A204.1 (cell line): ENCODE results near the gene DUSP10.

Experiments used
- FAIRE-seq: peaks from 2 replicates; lab custom pipeline; 2012; peaks lifted over from hg19 to GRCh38; lab: Jason Lieb, UNC

Gene DUSP10

DNA sequence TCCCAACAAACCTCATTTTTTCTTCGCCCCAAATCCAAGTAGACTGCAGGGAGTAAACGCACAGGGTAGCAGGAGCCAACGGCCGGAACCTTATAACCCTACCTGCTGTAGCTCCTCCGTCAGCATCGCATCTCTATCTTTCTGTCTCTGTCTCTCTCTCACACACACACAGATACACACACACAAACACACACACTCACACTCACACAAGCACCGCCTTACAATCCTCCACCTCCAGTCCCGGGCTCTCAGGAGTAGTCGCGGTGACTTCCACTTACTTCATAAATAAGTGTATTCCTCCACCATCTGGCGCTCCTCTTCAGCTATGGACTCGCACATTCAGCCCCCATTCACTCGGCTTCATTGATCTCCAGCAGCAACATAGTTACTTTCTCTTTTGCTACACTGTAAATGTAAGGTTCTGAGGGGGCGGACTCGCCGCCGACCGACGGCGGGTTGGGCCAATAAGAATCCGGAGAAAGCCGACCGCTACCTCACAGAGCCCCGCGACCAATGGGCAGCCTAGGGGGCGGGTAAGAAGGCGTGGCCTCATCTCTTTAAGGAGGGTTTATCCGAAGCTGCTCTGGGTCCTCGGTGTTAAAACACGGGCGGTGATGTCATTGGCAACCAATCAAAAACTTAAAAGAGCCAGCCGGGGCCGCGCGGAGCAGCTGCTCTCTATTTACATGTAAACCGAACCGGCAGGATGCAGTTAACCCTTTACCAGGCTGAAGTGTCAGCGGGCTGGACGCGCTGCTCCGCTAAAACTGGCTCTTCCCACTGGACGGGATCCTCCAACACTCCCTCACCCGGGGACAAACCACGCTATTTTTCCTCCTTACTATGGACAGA lies at the start of gene DUSP10:
Gene DUSP10, minus strand, starts transcription at position 387 of the 852 bp plus-strand sequence. CDS start 2,345 bp downstream, outside the sequence.
- peak; percentile 97 for FAIRE-seq

DNA sequence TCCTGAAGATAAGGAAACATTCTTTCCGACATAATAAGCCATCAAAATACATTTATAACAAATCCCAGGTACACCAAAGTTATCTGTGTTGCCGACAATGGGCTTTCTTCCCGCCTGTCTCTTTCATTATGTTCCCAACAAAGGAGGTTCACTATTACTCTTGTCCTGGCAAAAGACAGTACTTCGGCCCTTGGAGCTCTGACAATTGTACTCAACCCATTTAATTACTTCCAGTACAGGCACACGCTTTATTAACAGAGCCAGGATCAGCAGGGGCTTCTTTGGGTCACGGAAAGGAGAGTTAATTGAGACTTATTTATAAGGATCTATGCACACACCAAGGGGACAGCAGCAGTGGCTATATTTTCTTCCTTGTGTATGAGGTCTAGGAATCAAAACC lies 46.6 kb upstream of the DUSP10 start:
- no peak for FAIRE-seq

DNA sequence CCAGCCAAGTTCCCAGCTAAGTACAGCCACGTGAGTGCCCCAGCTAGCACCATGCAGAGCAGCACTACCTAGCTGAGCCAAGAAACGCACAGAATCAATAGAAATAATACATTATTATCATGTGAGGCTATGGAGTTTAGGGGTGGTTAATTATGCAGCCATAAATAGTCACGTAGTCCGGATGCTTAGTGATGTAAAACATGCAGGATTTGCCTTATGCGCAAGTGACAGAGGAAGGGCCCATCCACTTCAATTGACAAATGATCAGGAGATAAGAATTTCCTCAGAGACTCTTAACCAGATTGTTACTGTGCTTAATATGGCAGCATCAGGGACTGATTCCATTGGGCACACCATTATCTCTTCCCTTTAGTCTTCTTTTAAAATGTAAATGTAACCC lies 44.8 kb upstream of the DUSP10 start:
- FAIRE-seq = no peak

DNA sequence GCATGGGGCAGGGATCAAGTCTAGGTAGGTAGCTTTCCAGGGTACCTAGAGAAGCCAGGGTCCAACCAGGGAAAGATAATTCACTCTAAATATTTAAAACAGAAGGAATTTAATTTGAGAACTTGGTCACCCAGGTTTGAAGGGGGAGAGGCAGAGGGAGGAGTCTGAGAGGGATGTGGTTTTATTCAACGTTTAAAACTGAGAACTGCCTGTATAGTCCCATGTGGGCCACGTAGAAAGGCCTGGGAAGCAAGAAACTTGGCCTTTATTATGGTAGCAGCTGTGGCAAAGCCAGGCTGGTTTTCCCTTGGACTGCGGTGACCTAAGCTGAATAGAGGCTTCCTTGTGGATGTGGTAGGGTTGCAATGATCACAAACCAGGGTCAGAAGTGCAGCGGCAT lies 42.0 kb upstream of the DUSP10 start:
- no peak for FAIRE-seq

DNA sequence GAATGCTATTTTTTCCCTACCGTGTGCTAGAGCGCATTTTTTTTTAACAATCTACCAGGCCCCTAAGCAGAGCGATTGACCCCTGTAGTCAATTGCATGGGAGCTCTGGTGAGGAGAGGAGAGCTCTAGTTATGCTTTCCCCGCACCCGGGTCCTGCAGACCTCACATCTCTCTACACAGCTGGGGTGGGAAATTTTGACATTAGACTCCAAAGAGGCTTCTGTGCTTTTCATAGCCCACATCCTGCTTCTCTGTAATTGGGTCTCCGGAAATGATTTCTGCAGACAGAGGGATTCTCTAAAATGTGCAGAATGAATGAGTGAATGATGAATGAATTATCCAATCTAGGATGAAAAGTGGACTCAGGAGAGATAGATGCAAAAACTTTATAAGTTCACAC lies 41.5 kb upstream of the DUSP10 start:
- FAIRE-seq = no peak

DNA sequence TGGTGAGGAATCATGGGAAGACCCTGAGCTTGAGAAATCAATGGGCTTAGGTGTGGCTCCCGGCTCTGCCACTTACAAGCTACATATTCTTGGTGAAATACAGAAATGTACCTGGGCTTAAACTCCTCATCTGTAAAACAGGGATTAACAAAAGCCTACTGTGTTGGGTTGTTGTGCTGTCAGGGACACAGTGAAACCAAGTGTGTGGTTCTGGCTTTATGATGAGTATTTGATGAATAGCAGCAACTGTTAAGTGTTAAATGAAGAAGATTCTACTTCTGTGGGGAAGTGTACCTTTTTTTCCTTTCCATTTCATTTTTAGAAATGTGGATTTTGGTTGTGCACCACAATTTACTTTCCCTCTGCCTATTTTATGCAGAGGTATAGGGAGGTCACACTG lies 41.1 kb upstream of the DUSP10 start:
- no peak for FAIRE-seq

DNA sequence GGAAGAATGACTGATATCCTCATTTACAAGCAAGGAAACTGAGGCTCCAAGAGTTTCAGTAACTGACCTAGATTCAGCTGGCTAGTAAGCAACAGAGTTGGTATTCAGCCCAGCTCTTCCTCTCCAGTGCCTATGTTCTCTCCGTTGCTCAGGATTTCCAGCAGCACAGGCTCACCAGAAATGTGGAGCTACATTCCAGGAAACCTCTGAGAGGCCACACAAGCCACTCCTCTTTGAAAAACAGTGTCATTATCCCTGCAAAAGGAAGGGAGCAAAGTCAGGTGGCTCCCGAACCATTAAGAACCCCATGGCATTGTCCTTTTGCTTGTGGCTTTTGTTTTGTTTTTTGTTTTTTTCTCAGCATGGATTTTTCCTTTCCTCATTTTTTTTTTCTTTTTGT lies 40.6 kb upstream of the DUSP10 start:
- FAIRE-seq = no peak

DNA sequence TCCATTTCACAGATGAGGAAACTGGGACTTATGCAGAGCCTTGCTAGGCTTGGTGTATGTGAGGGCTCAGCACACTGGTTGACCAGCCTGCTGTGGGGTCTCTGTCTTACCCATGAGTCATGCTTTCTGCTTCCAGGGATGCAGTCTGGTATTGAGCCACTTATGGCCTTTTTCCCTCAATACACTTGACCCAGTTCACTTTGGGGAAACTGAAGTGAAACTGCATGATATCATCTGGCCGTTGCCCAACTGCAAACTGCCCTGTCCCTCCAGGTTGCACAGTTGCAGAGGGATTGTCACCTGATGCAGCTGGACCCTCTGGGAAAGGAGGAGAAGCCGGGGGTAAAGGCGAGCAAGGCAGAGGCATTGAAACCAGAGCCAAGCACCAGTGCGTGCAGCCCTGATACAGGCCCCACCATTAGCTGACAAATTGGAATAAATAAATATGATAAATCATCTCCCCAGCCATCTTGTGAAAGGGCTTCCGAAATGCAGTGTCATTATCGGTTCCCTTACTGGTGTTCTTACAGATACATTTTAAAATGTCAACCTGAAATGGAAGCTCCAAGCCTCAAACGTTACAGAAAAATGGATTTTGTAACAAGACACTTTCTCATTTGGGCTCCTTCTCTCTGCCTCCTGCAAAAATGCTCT lies 39.3 kb upstream of the DUSP10 start:
- no peak for FAIRE-seq

DNA sequence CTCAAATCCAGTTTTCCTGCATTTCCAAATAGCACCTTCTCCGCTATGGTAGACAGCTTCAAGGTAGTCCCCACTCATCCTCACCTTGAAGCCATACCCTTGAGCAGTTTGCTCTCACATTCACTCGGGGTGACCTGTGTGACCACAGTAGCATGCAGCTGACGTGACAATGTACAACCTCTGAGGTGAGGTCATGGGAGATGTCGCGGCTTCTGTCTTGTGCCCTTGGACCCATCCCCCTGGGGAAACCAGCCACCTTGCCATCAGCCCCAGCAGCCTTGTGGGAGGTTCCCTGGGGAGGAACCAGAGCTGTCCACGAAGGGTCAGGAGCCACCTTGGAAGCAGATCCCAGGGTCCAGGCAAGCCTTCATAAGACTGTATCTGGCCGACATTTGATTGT lies 38.3 kb upstream of the DUSP10 start:
- no peak for FAIRE-seq

DNA sequence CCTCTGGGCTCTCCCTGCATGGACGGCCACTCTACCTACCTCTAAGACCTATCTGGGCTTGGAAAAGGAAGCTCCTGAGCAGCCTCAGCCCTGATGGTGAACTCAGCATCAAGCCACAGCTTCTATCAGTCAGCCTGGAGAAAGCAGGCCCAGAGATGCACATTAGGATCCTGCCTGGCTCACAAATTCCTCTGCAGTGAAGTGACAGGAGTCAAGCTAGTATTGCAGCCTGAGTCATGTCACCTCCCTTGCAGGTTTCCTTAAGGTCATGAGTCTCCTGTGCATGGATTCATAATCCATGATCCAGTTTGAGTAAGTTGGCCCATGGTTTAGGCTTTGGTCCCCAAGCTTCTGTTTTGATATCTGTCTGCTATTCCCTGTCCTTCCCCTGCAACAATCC lies 37.9 kb upstream of the DUSP10 start:
- no peak for FAIRE-seq

DNA sequence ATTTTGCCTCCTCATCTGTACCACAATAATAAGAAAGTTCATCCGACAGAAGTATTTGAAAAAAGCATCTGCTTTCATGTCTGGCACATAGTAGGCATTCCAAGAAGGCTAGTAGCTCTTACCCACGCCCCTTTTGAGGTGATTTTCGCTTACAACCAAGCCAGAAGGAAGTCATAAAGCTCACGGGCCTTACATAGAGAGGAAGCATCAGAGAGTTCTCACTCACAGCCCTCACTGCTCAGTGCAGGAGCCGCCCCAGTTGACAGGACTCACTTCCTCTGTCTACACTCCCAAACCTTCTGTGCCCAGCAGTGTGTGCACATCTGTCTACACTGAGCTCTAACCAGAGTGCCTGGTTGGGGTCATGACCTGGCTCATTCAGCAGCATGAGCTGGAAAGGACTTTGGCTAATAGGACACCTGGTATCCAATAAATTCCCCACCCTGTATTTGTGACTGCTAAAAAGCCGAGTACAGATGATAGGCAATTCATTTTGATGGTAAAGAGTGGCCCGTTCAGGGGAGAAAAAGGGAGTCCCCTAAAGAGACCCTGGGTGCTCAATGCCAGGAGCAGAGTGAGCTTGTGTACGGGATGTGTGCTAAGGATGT lies 36.8 kb upstream of the DUSP10 start:
- FAIRE-seq = no peak

DNA sequence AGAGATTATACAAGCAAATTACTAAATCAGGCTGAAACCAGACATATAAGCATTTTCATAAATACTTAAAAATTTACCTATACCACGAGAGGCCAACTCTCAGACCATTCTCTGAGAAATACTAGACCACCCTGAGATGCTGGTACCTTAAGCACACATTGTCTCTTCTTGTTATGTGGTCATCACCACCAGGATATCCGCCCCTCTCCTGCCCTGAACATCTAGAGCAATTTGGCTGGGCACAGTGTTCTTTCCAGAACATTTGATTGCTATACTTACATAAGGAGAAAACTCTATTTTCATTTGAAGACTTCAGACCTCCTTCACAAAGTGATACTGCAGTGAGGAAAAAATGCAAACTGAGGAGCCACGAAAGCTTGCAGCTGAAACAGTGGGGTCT lies 36.2 kb upstream of the DUSP10 start:
- FAIRE-seq = no peak

DNA sequence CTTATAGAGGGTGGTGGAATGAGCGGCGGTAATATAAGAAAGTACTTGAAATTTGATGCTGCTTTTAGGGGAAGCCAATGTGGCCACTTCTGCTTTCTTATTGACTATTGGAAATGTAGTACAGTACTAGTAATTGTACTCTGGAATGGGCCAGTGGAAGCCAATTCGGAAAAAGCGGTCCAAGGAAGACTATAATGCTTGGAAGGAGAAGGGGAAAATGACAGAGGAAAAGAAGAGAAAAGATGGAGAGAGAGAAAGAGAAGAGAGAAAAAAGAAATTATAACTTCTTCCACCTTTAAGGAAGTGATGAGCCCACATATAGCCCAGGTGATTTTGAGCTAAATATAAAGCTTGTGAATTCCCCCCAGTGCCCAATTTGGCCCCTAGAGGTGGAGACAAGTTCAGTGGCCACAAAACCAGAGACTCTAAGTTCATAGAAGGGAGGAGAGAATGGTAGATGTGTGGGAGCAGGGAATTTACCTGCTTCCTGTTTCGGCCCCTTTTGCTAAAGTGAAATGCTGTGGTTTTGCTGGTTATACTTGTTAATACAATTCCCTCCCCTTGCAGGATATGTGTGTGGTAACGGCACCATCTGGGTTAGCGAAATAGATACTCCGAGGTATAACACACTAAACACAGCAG lies 35.7 kb upstream of the DUSP10 start:
- FAIRE-seq = no peak

DNA sequence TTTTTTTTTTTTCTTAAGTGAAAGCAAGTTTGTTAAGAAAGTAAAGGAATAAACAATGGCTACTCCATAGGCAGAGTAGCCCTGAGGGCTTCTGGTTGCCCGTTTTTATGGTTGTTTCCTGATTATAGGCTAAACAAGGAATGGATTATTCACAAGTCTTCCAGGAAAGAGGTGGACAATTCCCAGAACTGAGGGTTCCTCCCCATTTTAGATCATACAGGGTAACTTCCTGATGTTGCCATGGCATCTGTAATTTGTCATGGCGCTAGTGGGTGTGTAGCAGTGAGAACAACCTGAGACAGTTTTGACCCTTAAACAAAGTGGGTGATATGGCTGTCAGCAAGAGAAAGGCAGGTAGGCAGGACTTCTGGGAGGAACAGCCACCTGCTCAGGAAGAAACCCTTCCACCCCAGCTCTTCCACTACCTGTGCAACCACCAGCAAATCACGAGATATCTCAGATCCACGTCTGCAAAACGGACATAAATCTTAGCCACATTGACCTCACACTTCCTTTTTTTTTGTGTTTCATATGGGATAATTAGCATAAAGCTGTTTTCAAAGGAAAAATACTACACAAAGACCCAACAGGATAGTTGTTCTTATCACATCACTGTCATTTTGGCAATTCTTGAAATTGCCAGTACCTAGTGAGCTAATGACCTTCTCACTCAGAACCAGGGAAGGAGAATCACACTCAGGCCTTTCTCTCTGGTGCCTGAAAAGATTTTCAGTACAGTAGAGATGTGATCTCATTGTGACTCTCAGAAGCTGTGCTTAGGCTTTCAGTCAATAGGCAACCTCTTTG lies 34.8 kb upstream of the DUSP10 start:
- FAIRE-seq = no peak

DNA sequence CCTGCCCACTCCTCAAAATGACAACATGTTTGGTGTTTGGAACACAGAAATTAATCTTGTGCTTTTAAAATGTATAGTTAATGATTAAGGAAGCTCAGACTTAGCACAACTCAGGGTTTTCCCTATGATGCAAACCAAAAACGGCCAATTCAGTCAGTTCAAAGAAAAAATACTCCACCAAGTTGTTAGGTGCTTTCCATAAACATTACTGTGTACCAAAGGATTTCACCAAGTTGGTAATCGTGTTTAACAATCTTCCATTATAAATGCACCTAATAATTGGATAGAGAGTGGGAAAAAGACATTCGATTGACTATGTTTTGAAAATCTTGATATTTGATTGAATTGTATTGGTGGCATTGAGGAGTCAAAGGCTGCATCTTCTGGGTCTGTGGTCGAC lies 33.3 kb upstream of the DUSP10 start:
- FAIRE-seq = no peak

DNA sequence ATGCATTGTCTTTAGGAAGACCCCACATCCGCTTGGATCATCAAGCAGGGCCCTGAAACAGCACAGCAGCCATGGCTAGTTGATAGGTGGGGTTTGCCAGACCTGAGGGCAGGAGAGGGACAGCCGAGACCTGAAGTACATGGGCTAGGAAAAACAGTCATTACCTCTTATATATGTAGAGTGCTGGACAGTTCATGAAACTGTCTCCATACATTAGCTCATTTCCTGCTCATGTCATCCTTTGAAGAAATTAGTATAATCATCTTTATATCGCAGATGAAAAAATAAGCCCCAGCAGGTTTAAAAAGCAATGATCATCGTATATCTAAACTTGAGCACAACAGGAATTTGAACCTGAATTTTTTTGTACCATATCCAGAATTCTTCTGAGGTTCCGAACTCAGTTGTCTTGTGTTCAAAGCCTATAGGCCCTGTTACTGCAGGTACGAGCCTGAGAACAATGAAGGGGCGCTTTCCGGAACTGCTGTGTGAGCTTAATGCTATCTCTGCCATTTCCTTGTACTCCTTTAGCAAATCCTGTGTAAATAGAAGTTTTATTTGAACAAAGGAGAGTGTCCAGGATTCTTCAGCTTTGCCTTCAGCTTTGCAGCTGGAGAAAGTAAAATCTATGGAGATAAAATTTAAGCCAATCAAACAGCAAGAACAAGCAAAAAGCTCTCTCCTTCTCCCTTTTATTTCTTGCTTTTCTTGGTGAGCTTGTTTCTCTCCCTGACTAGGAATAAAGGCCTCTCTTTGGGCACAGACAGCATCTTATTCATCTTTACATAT lies 32.4 kb upstream of the DUSP10 start:
- FAIRE-seq = no peak

DNA sequence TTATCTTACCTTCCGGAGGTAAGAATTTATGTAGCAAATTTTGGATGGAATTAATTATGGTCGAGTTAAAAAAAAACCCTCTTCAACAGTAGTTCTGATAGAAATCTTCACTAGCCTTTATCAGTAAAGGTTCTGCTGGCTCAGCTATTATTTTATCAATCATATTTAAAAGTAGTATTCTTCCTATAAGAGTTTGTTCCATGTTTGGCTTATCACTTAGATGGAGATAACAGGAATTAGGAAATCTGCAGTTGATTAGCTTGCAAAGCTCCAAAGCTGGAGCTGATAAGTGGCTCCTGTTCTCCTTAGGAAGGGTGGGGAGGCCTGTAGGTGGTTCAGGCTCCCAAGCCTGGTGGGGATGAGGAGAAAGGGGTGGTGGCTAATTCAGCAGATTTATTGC lies 31.5 kb upstream of the DUSP10 start:
- FAIRE-seq = no peak

DNA sequence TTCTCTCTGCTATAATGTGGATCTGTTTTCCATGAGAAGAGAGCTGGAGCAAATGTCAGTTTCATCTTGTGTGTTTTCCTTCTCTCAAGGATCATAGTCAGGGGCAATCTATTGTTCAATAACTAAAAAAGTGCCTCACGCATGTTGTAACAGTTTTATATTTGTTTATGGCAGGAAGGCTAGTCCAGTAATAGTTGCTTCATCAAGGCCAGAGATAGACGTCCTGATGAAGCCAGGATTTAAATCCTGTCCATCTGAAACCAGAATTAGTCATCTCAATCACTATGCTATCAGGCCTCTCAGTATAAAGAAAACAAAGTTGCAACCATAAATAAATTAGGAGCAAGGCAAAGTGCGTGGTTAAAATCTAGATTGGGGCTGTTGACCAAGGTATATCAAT lies 30.2 kb upstream of the DUSP10 start:
- no peak for FAIRE-seq

DNA sequence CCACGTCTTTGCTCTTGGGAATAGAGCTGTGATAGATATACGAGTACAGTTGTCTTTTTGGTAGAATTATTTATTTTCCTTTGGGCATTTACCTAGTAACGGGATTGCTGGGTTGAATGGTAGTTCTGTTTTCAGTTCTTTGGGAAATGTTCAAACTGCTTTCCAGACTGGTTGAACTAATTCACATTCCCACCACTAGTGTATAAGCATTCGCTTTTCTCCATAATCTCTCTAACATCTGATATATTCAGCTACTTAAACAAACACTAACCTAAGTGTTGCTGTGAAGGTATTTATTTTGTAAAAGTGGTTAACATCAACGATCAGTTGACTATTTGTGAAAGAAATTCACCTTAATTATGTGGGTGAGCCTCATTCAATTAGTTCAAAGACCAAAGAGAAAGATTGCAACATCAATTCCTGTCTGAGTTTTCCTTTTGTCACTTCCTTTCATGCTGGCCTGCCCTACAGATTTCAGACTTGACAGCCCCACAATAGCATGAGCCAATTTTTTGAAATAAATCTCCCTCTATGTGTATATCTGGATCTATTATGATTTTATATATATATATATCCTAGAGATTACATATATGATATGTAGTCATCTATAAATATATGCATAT lies 26.7 kb upstream of the DUSP10 start:
- no peak for FAIRE-seq

DNA sequence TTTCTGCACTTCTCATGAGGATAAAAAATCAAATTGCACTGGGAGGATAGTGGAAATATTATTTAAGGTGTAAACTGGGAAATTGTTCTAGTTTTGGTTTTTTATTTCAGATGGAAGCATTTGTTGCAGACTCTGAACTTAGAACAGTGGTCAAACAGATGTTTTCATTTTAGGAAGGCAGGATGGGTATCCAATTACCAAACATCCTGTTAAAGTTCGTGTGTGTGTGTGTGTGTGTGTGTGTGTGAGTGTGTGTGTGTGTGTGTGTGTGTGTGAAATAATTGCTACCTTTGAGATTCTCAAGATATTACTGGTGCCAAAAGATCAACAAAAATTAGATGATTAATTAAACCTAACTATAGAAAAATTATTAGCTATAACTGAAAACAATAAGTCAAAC lies 24.3 kb upstream of the DUSP10 start:
- FAIRE-seq = no peak

DNA sequence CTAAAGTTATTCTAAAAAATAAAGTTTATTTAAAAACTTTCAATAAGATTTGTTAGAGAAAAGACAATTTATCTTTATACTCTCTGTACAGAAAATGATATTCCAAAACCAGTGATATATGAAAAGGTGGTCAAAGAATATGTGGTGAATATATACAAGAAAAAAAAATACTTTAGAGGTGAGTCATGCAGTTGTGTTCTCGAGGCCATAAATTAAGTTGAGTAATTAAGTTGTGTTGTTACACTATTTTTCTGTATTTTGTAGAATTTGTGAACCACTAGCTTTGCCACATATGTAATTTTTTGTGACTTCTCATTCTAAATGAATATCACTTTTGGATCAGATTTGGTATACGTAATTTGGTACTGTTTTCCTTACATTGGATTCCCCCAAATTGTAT lies 23.6 kb upstream of the DUSP10 start:
- FAIRE-seq = no peak
